Endothelial cell of umbilical vein (primary cell): ENCODE data around the gene ERMAP. TPM values are rescaled to one million over a fixed set of nuclear protein-coding genes. Genes with fewer than 3 reads are reported as not detected.

Experiments
- BruUV-seq: library from RNA; stranded (reverse); fragments of 400-500 nt; replicated peaks from 2 replicates; lab custom pipeline; 2021; lab: Mats Ljungman, UMichigan
- CTCF ChIA-PET: fragments of 300-600, 350-600 bp; sonication (Branson Sonifier 250); formaldehyde crosslinking; loops from one replicate; lab custom pipeline; 2021; ENCODE audit warnings: antibody characterized with exemption, inconsistent platforms; lab: Charles Lee
- POLR2A ChIA-PET: fragments of 300-600, 350-600 bp; sonication (Branson Sonifier 250); formaldehyde crosslinking; loops from one replicate; lab custom pipeline; 2021; ENCODE audit warnings: antibody characterized with exemption, inconsistent platforms; lab: Charles Lee
- DNase-seq: peaks from one replicate; pipeline ENCODE4 v3.0.0-alpha.2; 2011; ENCODE audit warnings: low read depth, low spot score
- FAIRE-seq: peaks from 2 replicates; lab custom pipeline; 2011; peaks lifted over from hg19 to GRCh38; lab: Jason Lieb, UNC
- H2AFZ ChIP-seq: 2 replicates; pipeline ENCODE4 v1.6.0; 2012; ENCODE audit warnings: low read depth, low read length, control low read depth, inconsistent platforms
- H3K27ac ChIP-seq: 2 replicates; pipeline ENCODE4 v1.5.1; 2011; ENCODE audit warnings: low read depth, mild to moderate bottlenecking, control low read depth, low read length, moderate library complexity; ENCODE audit not compliant: insufficient read depth
- H3K27me3 ChIP-seq, 2 experiments: 2 replicates each; pipeline versions ENCODE4 v1.6.0 to v1.6.1; 2011; ENCODE audit warnings: low read length in 2 of 2, mixed read lengths in 1 of 2; ENCODE audit not compliant: control insufficient read depth in 2 of 2, insufficient read depth in 2 of 2
- H3K36me3 ChIP-seq, 2 experiments: 2 replicates in 1 of 2; 3 replicates in 1 of 2; pipeline ENCODE4 v1.5.1; 2011; ENCODE audit warnings: low read length in 2 of 2, mild to moderate bottlenecking in 1 of 2, moderate library complexity in 1 of 2; ENCODE audit not compliant: control insufficient read depth in 2 of 2, insufficient read depth in 2 of 2; ENCODE audit errors: extremely low read depth in 1 of 2
- H3K4me1 ChIP-seq: 3 replicates; pipeline ENCODE4 v1.5.1; 2011; ENCODE audit warnings: mild to moderate bottlenecking, low read length; ENCODE audit not compliant: control insufficient read depth, insufficient read depth; ENCODE audit errors: extremely low read depth
- H3K4me2 ChIP-seq: 2 replicates; pipeline ENCODE4 v1.6.1; 2011; ENCODE audit warnings: low read length, control low read depth, mixed read lengths; ENCODE audit not compliant: insufficient read depth
- H3K4me3 ChIP-seq, 3 experiments: fragments of 200-600 bp in 1 of 3; sonication (generic), shearing (Covaris generic) in 1 of 3; replicated peaks in 1 of 3; 2 replicates each; pipeline ENCODE4 v1.5.1; 2011 to 2016; ENCODE audit warnings: control low read depth in 3 of 3, low read length in 3 of 3, mild to moderate bottlenecking in 2 of 3, inconsistent platforms in 1 of 3, low read depth in 1 of 3, moderate library complexity in 1 of 3; ENCODE audit not compliant: insufficient read depth in 1 of 3
- H3K79me2 ChIP-seq: 2 replicates; pipeline ENCODE4 v1.6.0; 2012; ENCODE audit warnings: low read length, inconsistent platforms; ENCODE audit not compliant: control insufficient read depth, insufficient read depth
- H3K9ac ChIP-seq: replicated peaks from 2 replicates; pipeline ENCODE3; 2011; ENCODE audit warnings: low read length, control low read depth; ENCODE audit not compliant: insufficient read depth; ENCODE audit errors: extremely low read depth
- H3K9me1 ChIP-seq: replicated peaks from 3 replicates; pipeline ENCODE4 v1.6.0; 2011; ENCODE audit warnings: mild to moderate bottlenecking, low read length; ENCODE audit not compliant: control insufficient read depth, insufficient read depth; ENCODE audit errors: extremely low read depth
- H3K9me3 ChIP-seq: replicated peaks from 2 replicates; pipeline ENCODE4 v1.5.1; 2012; ENCODE audit warnings: low read length, inconsistent platforms; ENCODE audit not compliant: control insufficient read depth, insufficient read depth
- H4K20me1 ChIP-seq: replicated peaks from 2 replicates; pipeline ENCODE3; 2011; ENCODE audit warnings: mild to moderate bottlenecking, low read length; ENCODE audit not compliant: control insufficient read depth, insufficient read depth; ENCODE audit errors: extremely low read depth
- EZH2 ChIP-seq: IDR thresholded peaks from 2 replicates; pipeline ENCODE4 v1.6.1; 2012; ENCODE audit warnings: borderline replicate concordance, low read depth, mild to moderate bottlenecking, moderate library complexity, low read length, inconsistent platforms; ENCODE audit not compliant: severe bottlenecking
- FOS ChIP-seq: IDR thresholded peaks from 2 replicates; pipeline ENCODE4 v1.6.1; 2011; ENCODE audit warnings: mild to moderate bottlenecking, low read length, moderate library complexity, borderline replicate concordance; ENCODE audit not compliant: insufficient read depth
- GATA2 ChIP-seq: IDR thresholded peaks from 2 replicates; pipeline ENCODE4 v1.7.0; 2011; ENCODE audit warnings: low read depth, mild to moderate bottlenecking, moderate library complexity, mixed read lengths, low read length; ENCODE audit not compliant: insufficient read length, insufficient read depth
- JUN ChIP-seq: IDR thresholded peaks from 2 replicates; pipeline ENCODE4 v1.6.1; 2011; ENCODE audit warnings: borderline replicate concordance, low read depth; ENCODE audit not compliant: insufficient read length, insufficient read depth
- MYC ChIP-seq: IDR thresholded peaks from one replicate; pipeline ENCODE4 v1.6.1; 2011; ENCODE audit warnings: mild to moderate bottlenecking, low read depth, low read length
- POLR2A ChIP-seq: IDR thresholded peaks from 2 replicates; pipeline ENCODE4 v1.6.1; 2012; ENCODE audit warnings: low read depth, mild to moderate bottlenecking, control low read depth, low read length
- POLR2AphosphoS5 ChIP-seq: IDR thresholded peaks from 2 replicates; pipeline ENCODE4 v1.6.1; 2012; ENCODE audit warnings: low read depth, mild to moderate bottlenecking, control low read depth, low read length, moderate library complexity; ENCODE audit not compliant: insufficient read depth
- dilution Hi-C: fragments of 300-500 bp; cut with MboI; formaldehyde crosslinking; loops from one replicate; pipeline ENCODE4 v1.15.0; 2019; ENCODE audit warnings: low sequenced_read_pairs; ENCODE audit not compliant: extremely low pct_ligation_motif_present
- intact Hi-C: fragments of 100-400 bp; cut with micrococcal nuclease; formaldehyde crosslinking; loops from one replicate; pipeline ENCODE4 v1.10.0; 2022
- polyA plus RNA-seq, 4 experiments: library from polyadenylated mRNA; depleted of rRNA in 3 of 4; stranded (reverse) in 3 of 4; unstranded in 1 of 4; fragments of >200 nt; gene quantifications; 2 replicates each; pipeline versions ENCODE4 v1.2.1 to v1.2.3, GENCODE V29; 2011 to 2012; ENCODE audit warnings: missing spikeins in 1 of 4
- total RNA-seq: library from RNA; stranded (reverse); gene quantifications from 2 replicates; pipeline ENCODE4 v1.2.3, GENCODE V29; 2021
- TF ChIP-seq, protein P1 (sequence below): IDR thresholded peaks from 2 replicates; pipeline ENCODE4 v1.6.1; 2011; ENCODE audit not compliant: insufficient read depth, insufficient read length
- TF ChIP-seq, protein P2 (sequence below), 2 donors: IDR thresholded peaks; 1 replicate in 1 of 2; 2 replicates in 1 of 2; pipeline ENCODE4 v1.5.1; 2011; ENCODE audit warnings: low read length in 2 of 2, mild to moderate bottlenecking in 2 of 2, moderate library complexity in 2 of 2, control low read depth in 1 of 2, inconsistent platforms in 1 of 2, low read depth in 1 of 2; ENCODE audit not compliant: insufficient read depth in 1 of 2; ENCODE audit errors: extremely low read depth in 1 of 2

The ERMAP gene
- total and polyA plus RNA-seq, 2 donors (not counting 3 experiments of a cell fraction or from before 2014, with no cell fraction given) = 7.8 to 8.6 TPM

DNA sequence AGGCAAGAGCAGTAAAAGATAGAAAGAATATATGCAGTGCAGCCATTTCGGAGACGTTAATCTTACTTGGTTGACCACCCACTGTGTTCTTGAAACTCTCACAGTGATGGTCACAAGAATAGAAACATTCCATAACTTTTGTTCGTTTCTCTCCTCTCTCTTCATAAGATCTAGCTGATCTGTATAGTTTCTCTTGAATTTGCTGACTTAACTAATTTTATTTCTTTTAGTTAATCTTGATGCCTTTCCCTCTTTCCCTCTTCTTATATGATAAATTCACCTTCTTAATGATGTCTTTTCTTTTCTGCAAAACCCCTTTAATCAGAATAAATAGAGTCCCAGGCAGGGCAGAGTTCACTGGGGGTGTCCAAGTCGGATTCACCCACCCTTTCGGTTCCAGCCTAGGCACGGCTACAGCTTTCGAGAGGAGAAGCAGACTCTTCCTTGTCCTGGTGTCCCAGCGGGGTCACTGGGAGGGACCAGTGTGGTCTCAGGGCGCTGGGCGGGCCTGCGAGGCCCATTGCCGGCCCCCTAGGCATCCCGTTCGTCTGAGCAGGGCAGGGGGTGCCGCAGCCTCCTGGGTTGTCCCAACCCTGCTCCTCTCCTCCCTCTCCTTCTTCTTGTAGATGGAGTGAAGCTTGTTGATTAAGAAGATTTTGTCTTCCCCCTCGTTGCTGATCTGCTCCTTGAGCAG lies 69.3 kb downstream of the ERMAP start:
- no peak overlapping the region for H3K4me3 ChIP-seq
- TF ChIP-seq POLR2A = no peak
- no peak for TF ChIP-seq GATA2
- no peak for TF ChIP-seq EZH2
- TF ChIP-seq, protein P1, sequence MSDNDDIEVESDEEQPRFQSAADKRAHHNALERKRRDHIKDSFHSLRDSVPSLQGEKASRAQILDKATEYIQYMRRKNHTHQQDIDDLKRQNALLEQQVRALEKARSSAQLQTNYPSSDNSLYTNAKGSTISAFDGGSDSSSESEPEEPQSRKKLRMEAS = no peak
- no peak for TF ChIP-seq JUN
- FAIRE-seq (no peak), DNase-seq (no peak)
- peaks cover 0 to 2% of the 10 kb centered on the region in 2 experiments for H3K27me3 ChIP-seq
- H4K20me1 ChIP-seq = no peaks in the 10 kb centered on the region
- ChIA-PET CTCF (no interaction called here), POLR2A (no interaction called here)
- no peaks in the 10 kb centered on the region for H3K9me1 ChIP-seq
- H3K4me1 ChIP-seq = no peaks in the 10 kb centered on the region
- no TSS peak for BruUV-seq
- H3K27ac ChIP-seq = no peak overlapping the region
- no peak overlapping the region for H2AFZ ChIP-seq
- H3K9me3 ChIP-seq = no peaks in the 10 kb centered on the region
- intact Hi-C loops = no loop called here
- no peak overlapping the region for H3K4me2 ChIP-seq
- H3K79me2 ChIP-seq = no peaks in the 10 kb centered on the region
- dilution Hi-C loops = no loop called here
- no peak overlapping the region for H3K9ac ChIP-seq
- H3K36me3 ChIP-seq = no peaks in the 10 kb centered on the region

DNA sequence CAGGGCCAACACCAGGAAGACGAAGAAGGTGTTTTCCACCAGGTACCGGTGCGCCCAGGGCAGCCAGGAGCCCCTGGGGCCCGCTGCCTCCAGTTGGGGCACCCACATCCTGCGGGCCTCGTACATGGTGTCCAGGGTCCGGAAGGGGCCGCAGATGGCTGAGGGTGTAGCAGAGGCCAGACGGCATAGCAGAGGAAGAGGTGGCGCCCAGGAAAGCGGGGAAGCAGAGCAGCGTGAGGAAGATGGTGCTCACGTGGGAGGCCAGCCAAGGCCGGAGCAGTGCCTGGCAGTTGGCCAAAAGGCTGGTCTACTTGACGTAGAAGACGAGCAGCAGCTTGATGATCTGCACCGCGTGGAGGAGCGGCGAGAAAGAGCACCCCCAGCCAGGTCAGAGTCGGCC lies 69.9 kb downstream of the ERMAP start:
- Histone ChIP-seq H2AFZ (no peak overlapping the region), H3K4me2 (no peak overlapping the region), H3K9me1 (no peaks in the 10 kb centered on the region), H3K27ac (no peak overlapping the region), H3K4me1 (no peaks in the 10 kb centered on the region), H3K79me2 (no peaks in the 10 kb centered on the region), H3K9ac (no peak overlapping the region), H3K4me3 (no peak overlapping the region), H3K27me3 (peaks cover 0 to 2% of the 10 kb centered on the region in 2 experiments), H4K20me1 (no peaks in the 10 kb centered on the region), H3K9me3 (no peaks in the 10 kb centered on the region), H3K36me3 (no peaks in the 10 kb centered on the region)
- DNase-seq (no peak), FAIRE-seq (no peak)
- POLR2A ChIA-PET = no interaction called here
- TF ChIP-seq POLR2A = no peak
- TF ChIP-seq GATA2 = no peak
- no peak for TF ChIP-seq FOS
- TF ChIP-seq MYC = no peak
- TF ChIP-seq JUN = no peak
- no peak for TF ChIP-seq POLR2AphosphoS5
- TF ChIP-seq, protein P2, sequence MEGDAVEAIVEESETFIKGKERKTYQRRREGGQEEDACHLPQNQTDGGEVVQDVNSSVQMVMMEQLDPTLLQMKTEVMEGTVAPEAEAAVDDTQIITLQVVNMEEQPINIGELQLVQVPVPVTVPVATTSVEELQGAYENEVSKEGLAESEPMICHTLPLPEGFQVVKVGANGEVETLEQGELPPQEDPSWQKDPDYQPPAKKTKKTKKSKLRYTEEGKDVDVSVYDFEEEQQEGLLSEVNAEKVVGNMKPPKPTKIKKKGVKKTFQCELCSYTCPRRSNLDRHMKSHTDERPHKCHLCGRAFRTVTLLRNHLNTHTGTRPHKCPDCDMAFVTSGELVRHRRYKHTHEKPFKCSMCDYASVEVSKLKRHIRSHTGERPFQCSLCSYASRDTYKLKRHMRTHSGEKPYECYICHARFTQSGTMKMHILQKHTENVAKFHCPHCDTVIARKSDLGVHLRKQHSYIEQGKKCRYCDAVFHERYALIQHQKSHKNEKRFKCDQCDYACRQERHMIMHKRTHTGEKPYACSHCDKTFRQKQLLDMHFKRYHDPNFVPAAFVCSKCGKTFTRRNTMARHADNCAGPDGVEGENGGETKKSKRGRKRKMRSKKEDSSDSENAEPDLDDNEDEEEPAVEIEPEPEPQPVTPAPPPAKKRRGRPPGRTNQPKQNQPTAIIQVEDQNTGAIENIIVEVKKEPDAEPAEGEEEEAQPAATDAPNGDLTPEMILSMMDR (IDR thresholded peaks at IDR 0.05; ENCODE audit: extremely low read depth in 1 of 2, insufficient read depth in 1 of 2, low read depth in 1 of 2, low read length in 2 of 2) = no peak
- no peak for TF ChIP-seq EZH2
- TF ChIP-seq, protein P1 = no peak
- intact Hi-C loops = no loop called here
- no TSS peak for BruUV-seq
- CTCF ChIA-PET = no interaction called here
- dilution Hi-C loops = no loop called here
